Measurements from ENCODE around the gene ATP11B. TPM values are rescaled to one million over a fixed set of nuclear protein-coding genes. Genes with fewer than 3 reads are reported as not detected.

Gene ATP11B
- total RNA-seq, 1 experiment from 2014 or later: 167 TPM

- no peak for DNase-seq
- Histone ChIP-seq H3K9me3 (ENCODE audit: low read length) (no peaks in the 10 kb centered on the region), H3K36me3 (ENCODE audit: insufficient read depth, low read length) (peaks cover 36% of the 10 kb centered on the region; the same call in 1 of the 2 replicates), H3K4me1 (ENCODE audit: low read length) (peaks cover 16% of the 10 kb centered on the region), H3K4me3 (ENCODE audit: low read length) (no peak overlapping the region), H3K27me3 (ENCODE audit: low read length) (no peaks in the 10 kb centered on the region), H3K79me2 (ENCODE audit: low read length) (0 out of 2 replicates have a peak, but pooled peaks cover 3% of the 10 kb centered on the region), H4K20me1 (ENCODE audit: insufficient read depth, low read depth, low read length) (no peaks in the 10 kb centered on the region), H3K4me2 (ENCODE audit: low read depth, low read length, poor library complexity, severe bottlenecking) (no peak overlapping the region), H3K27ac (ENCODE audit: low read length) (no peak overlapping the region), H3K9me2 (replicated peaks; ENCODE audit: insufficient read depth, low read length) (no peaks in the 10 kb centered on the region), H3K9ac (ENCODE audit: low read length) (no peak overlapping the region), H2AFZ (ENCODE audit: low read length) (no peak overlapping the region)
These were observed 102.3 kb downstream of the ATP11B start for GRCh38 chr3:182895513-182896112.

DNA sequence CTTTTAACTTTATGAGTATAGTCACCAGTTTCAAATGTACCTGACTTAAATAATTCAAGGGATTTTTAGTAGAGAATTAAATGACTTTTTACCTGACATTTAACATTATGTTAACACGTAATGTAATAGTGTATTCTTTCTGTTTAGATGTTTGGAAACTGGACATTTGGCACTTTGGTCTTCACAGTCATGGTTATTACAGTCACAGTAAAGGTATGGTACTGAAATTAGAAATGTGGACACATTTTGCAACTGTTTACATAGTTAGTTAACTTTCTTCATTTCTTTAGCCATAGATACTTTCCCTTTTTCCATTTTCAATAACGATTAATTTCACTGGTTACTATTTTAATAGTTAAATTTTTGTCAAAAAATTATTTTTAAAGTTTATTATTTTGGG lies 103.2 kb downstream of the ATP11B start:
- H3K27me3 ChIP-seq (ENCODE audit: low read length): no peaks in the 10 kb centered on the region
- DNase-seq: no peak
- H3K27ac ChIP-seq (ENCODE audit: low read length): no peak overlapping the region
- H3K9me2 ChIP-seq (replicated peaks; ENCODE audit: insufficient read depth, low read length): no peaks in the 10 kb centered on the region
- H3K9me3 ChIP-seq (ENCODE audit: low read length): no peaks in the 10 kb centered on the region
- H3K4me3 ChIP-seq (ENCODE audit: low read length): no peak overlapping the region
- H3K9ac ChIP-seq (ENCODE audit: low read length): no peak overlapping the region
- no peak overlapping the region for H2AFZ ChIP-seq (ENCODE audit: low read length)
- H3K79me2 ChIP-seq (ENCODE audit: low read length): 0 out of 2 replicates have a peak, but pooled peaks cover 3% of the 10 kb centered on the region
- H3K4me2 ChIP-seq (ENCODE audit: low read depth, low read length, poor library complexity, severe bottlenecking): no peak overlapping the region
- H4K20me1 ChIP-seq (ENCODE audit: insufficient read depth, low read depth, low read length): no peaks in the 10 kb centered on the region
- peaks cover 32% of the 10 kb centered on the region; the same call in 1 of the 2 replicates for H3K36me3 ChIP-seq (ENCODE audit: insufficient read depth, low read length)
- H3K4me1 ChIP-seq (ENCODE audit: low read length): peaks cover 16% of the 10 kb centered on the region

- DNase-seq: no peak
- Histone ChIP-seq H2AFZ (ENCODE audit: low read length) (no peak overlapping the region), H3K4me1 (ENCODE audit: low read length) (peaks cover 14% of the 10 kb centered on the region), H4K20me1 (ENCODE audit: insufficient read depth, low read depth, low read length) (no peaks in the 10 kb centered on the region), H3K9me3 (ENCODE audit: low read length) (no peaks in the 10 kb centered on the region), H3K36me3 (ENCODE audit: insufficient read depth, low read length) (peaks cover 39% of the 10 kb centered on the region; the same call in 1 of the 2 replicates), H3K9me2 (replicated peaks; ENCODE audit: insufficient read depth, low read length) (no peaks in the 10 kb centered on the region), H3K9ac (ENCODE audit: low read length) (no peak overlapping the region), H3K27ac (ENCODE audit: low read length) (no peak overlapping the region), H3K4me3 (ENCODE audit: low read length) (no peak overlapping the region), H3K27me3 (ENCODE audit: low read length) (no peaks in the 10 kb centered on the region), H3K79me2 (ENCODE audit: low read length) (0 out of 2 replicates have a peak, but pooled peaks cover 3% of the 10 kb centered on the region), H3K4me2 (ENCODE audit: low read depth, low read length, poor library complexity, severe bottlenecking) (no peak overlapping the region)
These were observed 108.9 kb downstream of the ATP11B start for GRCh38 chr3:182902236-182902635.

DNA sequence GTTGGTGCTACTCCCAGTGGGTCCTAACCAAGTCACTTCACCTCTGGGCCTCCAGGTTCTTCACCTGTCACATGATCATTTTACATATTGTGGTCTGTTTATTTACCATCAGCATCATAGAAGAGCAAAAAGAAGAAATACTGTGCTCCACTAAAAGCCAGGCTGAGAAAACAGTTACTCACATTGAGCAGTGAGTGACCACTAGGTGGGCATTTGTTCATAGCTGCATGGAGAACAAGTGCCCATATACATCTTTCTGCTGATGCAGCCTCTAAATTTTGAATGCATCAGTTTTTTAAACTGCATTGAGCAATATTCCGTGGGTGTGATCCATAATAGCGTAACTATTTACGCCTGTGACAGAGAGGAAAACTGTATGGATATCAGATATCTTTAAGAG lies 110.9 kb downstream of the ATP11B start:
- no peak for DNase-seq
- Histone ChIP-seq H4K20me1 (ENCODE audit: insufficient read depth, low read depth, low read length) (no peaks in the 10 kb centered on the region), H3K36me3 (ENCODE audit: insufficient read depth, low read length) (peaks cover 27% of the 10 kb centered on the region; the same call in 1 of the 2 replicates), H3K27ac (ENCODE audit: low read length) (no peak overlapping the region), H3K4me1 (ENCODE audit: low read length) (peaks cover 14% of the 10 kb centered on the region), H3K79me2 (ENCODE audit: low read length) (0 out of 2 replicates have a peak, but pooled peaks cover 3% of the 10 kb centered on the region), H3K4me2 (ENCODE audit: low read depth, low read length, poor library complexity, severe bottlenecking) (no peak overlapping the region), H3K27me3 (ENCODE audit: low read length) (no peaks in the 10 kb centered on the region), H3K9me2 (replicated peaks; ENCODE audit: insufficient read depth, low read length) (no peaks in the 10 kb centered on the region), H3K9me3 (ENCODE audit: low read length) (no peaks in the 10 kb centered on the region), H2AFZ (ENCODE audit: low read length) (no peak overlapping the region), H3K4me3 (ENCODE audit: low read length) (no peak overlapping the region), H3K9ac (ENCODE audit: low read length) (no peak overlapping the region)

GRCh38 chr3:182905623-182906022 lies 112.3 kb downstream of the ATP11B start:
- Histone ChIP-seq H2AFZ (ENCODE audit: low read length) (no peak overlapping the region), H3K79me2 (ENCODE audit: low read length) (no peaks in the 10 kb centered on the region), H3K9me2 (replicated peaks; ENCODE audit: insufficient read depth, low read length) (no peaks in the 10 kb centered on the region), H3K4me3 (ENCODE audit: low read length) (no peak overlapping the region), H3K27ac (ENCODE audit: low read length) (peak overlapping the region; percentile 16; the same call in 1 of the 2 replicates), H3K36me3 (ENCODE audit: insufficient read depth, low read length) (peaks cover 16% of the 10 kb centered on the region; the same call in 1 of the 2 replicates), H3K27me3 (ENCODE audit: low read length) (no peaks in the 10 kb centered on the region), H3K9me3 (ENCODE audit: low read length) (no peaks in the 10 kb centered on the region), H3K4me1 (ENCODE audit: low read length) (peaks cover 11% of the 10 kb centered on the region), H4K20me1 (ENCODE audit: insufficient read depth, low read depth, low read length) (no peaks in the 10 kb centered on the region), H3K9ac (ENCODE audit: low read length) (no peak overlapping the region), H3K4me2 (ENCODE audit: low read depth, low read length, poor library complexity, severe bottlenecking) (no peak overlapping the region)
- no peak for DNase-seq

DNA sequence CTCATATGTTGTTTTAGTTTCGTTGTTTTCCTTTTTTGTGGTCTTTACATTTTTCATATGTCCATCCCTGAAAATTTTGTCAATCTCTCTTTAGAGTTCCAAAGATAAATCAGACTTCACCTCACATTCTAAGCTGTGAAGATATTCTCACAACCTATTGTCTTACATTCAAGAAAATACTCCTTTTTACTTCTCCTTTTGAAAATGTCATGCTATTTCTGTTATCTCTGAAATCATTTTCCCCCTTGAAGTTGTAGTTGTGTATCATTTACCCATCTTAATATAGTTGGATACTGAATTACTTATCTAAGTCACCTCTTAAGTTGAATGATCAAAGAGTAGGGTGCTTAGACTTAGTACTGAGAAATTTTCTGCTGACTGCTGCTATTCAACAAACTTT lies 112.7 kb downstream of the ATP11B start:
- Histone ChIP-seq H3K9ac (ENCODE audit: low read length) (no peak overlapping the region), H4K20me1 (ENCODE audit: insufficient read depth, low read depth, low read length) (no peaks in the 10 kb centered on the region), H2AFZ (ENCODE audit: low read length) (no peak overlapping the region), H3K4me1 (ENCODE audit: low read length) (peaks cover 11% of the 10 kb centered on the region), H3K4me2 (ENCODE audit: low read depth, low read length, poor library complexity, severe bottlenecking) (no peak overlapping the region), H3K4me3 (ENCODE audit: low read length) (no peak overlapping the region), H3K9me3 (ENCODE audit: low read length) (no peaks in the 10 kb centered on the region), H3K27ac (ENCODE audit: low read length) (peak overlapping the region; percentile 16; the same call in 1 of the 2 replicates), H3K79me2 (ENCODE audit: low read length) (no peaks in the 10 kb centered on the region), H3K27me3 (ENCODE audit: low read length) (no peaks in the 10 kb centered on the region), H3K36me3 (ENCODE audit: insufficient read depth, low read length) (peaks cover 16% of the 10 kb centered on the region; the same call in 1 of the 2 replicates), H3K9me2 (replicated peaks; ENCODE audit: insufficient read depth, low read length) (no peaks in the 10 kb centered on the region)
- DNase-seq: no peak

GRCh38 chr3:182908471-182908870 lies 115.2 kb downstream of the ATP11B start:
- Histone ChIP-seq H3K27ac (ENCODE audit: low read length) (no peak overlapping the region), H3K4me3 (ENCODE audit: low read length) (no peak overlapping the region), H3K36me3 (ENCODE audit: insufficient read depth, low read length) (peaks cover 16% of the 10 kb centered on the region), H3K9ac (ENCODE audit: low read length) (no peak overlapping the region), H3K27me3 (ENCODE audit: low read length) (no peaks in the 10 kb centered on the region), H3K4me2 (ENCODE audit: low read depth, low read length, poor library complexity, severe bottlenecking) (no peak overlapping the region), H3K9me2 (replicated peaks; ENCODE audit: insufficient read depth, low read length) (no peaks in the 10 kb centered on the region), H3K9me3 (ENCODE audit: low read length) (no peaks in the 10 kb centered on the region), H2AFZ (ENCODE audit: low read length) (no peak overlapping the region), H3K4me1 (ENCODE audit: low read length) (peaks cover 11% of the 10 kb centered on the region), H3K79me2 (ENCODE audit: low read length) (no peaks in the 10 kb centered on the region), H4K20me1 (ENCODE audit: insufficient read depth, low read depth, low read length) (no peaks in the 10 kb centered on the region)
- no peak for DNase-seq

- Histone ChIP-seq H3K27me3 (ENCODE audit: low read length) (no peaks in the 10 kb centered on the region), H3K4me2 (ENCODE audit: low read depth, low read length, poor library complexity, severe bottlenecking) (no peak overlapping the region), H3K4me1 (ENCODE audit: low read length) (peaks cover 14% of the 10 kb centered on the region)
These were observed 116.2 kb downstream of the ATP11B start for GRCh38 chr3:182909318-182910040.

More at GRCh38 chr3:182909318-182910040, 116.2 kb downstream of the ATP11B start:
- H3K79me2 ChIP-seq (ENCODE audit: low read length): no peaks in the 10 kb centered on the region
- H3K4me3 ChIP-seq (ENCODE audit: low read length): no peak overlapping the region
- H3K36me3 ChIP-seq (ENCODE audit: insufficient read depth, low read length): peaks cover 11% of the 10 kb centered on the region
- H3K9me3 ChIP-seq (ENCODE audit: low read length): no peaks in the 10 kb centered on the region
- no peak overlapping the region for H3K27ac ChIP-seq (ENCODE audit: low read length)
- no peak overlapping the region for H3K9ac ChIP-seq (ENCODE audit: low read length)
- H4K20me1 ChIP-seq (ENCODE audit: insufficient read depth, low read depth, low read length): no peaks in the 10 kb centered on the region
- H3K9me2 ChIP-seq (replicated peaks; ENCODE audit: insufficient read depth, low read length): no peaks in the 10 kb centered on the region
- no peak overlapping the region for H2AFZ ChIP-seq (ENCODE audit: low read length)
- DNase-seq: peak; percentile 77
